Measurements from ENCODE around the gene IQCM. TPM values are rescaled to one million over a fixed set of nuclear protein-coding genes. Genes with fewer than 3 reads are reported as not detected.

The IQCM gene
- total RNA-seq, 1 experiment from 2014 or later, result not detected

GRCh38 chr4:149741186-149741831, 74.3 kb downstream of the IQCM start:
- Histone ChIP-seq H3K36me3 (ENCODE audit: control insufficient read depth, insufficient read depth, low read length) (no peaks in the 10 kb centered on the region), H3K4me1 (ENCODE audit: control insufficient read depth, insufficient read depth, low read length) (no peaks in the 10 kb centered on the region), H3K9me3 (ENCODE audit: control insufficient read depth, insufficient read depth, low read depth, low read length) (no peaks in the 10 kb centered on the region), H3K4me3 (ENCODE audit: low read depth in 2 of 2, low read length in 2 of 2) (no peak overlapping the region), H3K27ac (ENCODE audit: low read length) (no peak overlapping the region), H3K27me3 (ENCODE audit: control insufficient read depth, insufficient read depth, low read length) (no peaks in the 10 kb centered on the region)
- TF ChIP-seq TCF7L2 (IDR thresholded peaks at IDR 0.05; ENCODE audit: low read depth, low read length) (no peak), CTCF (IDR thresholded peaks at IDR 0.05) (no peak), POLR2AphosphoS5 (IDR thresholded peaks at IDR 0.05; ENCODE audit: low read depth, low read length) (no peak), SIN3A (IDR thresholded peaks at IDR 0.05; ENCODE audit: borderline replicate concordance, insufficient read depth, low read depth, low read length) (no peak), REST (IDR thresholded peaks at IDR 0.05; ENCODE audit: insufficient read depth in 1 of 2, low read depth in 2 of 2, low read length in 1 of 2) (no peak)
- no TSS peak for BruUV-seq (replicated peaks)
- in situ Hi-C loops (cut with HindIII; ENCODE audit: low pct_unique_long_range_greater_than_20kb, low sequenced_read_pairs) (no loop called here), intact Hi-C loops (cut with micrococcal nuclease; ENCODE audit: unreplicated experiment) (no loop called here)
- POLR2A ChIA-PET, result no interaction called here
- DNase-seq (ENCODE audit: low read depth, low spot score) (no peak), ATAC-seq (no peak)
- CTCF ChIA-PET, result no interaction called here

GRCh38 chr4:149738156-149738555, 77.5 kb downstream of the IQCM start:
- no TSS peak for BruUV-seq (replicated peaks)
- Histone ChIP-seq H3K9me3 (ENCODE audit: control insufficient read depth, insufficient read depth, low read depth, low read length) (no peaks in the 10 kb centered on the region), H3K27ac (ENCODE audit: low read length) (no peak overlapping the region), H3K4me1 (ENCODE audit: control insufficient read depth, insufficient read depth, low read length) (no peaks in the 10 kb centered on the region), H3K27me3 (ENCODE audit: control insufficient read depth, insufficient read depth, low read length) (no peaks in the 10 kb centered on the region), H3K4me3 (ENCODE audit: low read depth in 2 of 2, low read length in 2 of 2) (no peak overlapping the region), H3K36me3 (ENCODE audit: control insufficient read depth, insufficient read depth, low read length) (no peaks in the 10 kb centered on the region)
- in situ Hi-C loops (cut with HindIII; ENCODE audit: low pct_unique_long_range_greater_than_20kb, low sequenced_read_pairs), result no loop called here
- intact Hi-C loops (cut with micrococcal nuclease; ENCODE audit: unreplicated experiment), result no loop called here
- ChIA-PET POLR2A (no interaction called here), CTCF (no interaction called here)
- ATAC-seq (no peak), DNase-seq (ENCODE audit: low read depth, low spot score) (no peak)
- TF ChIP-seq TCF7L2 (IDR thresholded peaks at IDR 0.05; ENCODE audit: low read depth, low read length) (no peak), REST (IDR thresholded peaks at IDR 0.05; ENCODE audit: insufficient read depth in 1 of 2, low read depth in 2 of 2, low read length in 1 of 2) (no peak), SIN3A (IDR thresholded peaks at IDR 0.05; ENCODE audit: borderline replicate concordance, insufficient read depth, low read depth, low read length) (no peak), CTCF (IDR thresholded peaks at IDR 0.05) (no peak), POLR2AphosphoS5 (IDR thresholded peaks at IDR 0.05; ENCODE audit: low read depth, low read length) (no peak)
